Stomach (tissue), 9 donors: Measurements from ENCODE around the gene LCTL. TPM values are rescaled to one million over a fixed set of nuclear protein-coding genes. Genes with fewer than 3 reads are reported as not detected.

Experiments
- DNase-seq, 2 donors: peaks; one replicate each; pipeline versions ENCODE4 v3.0.0 to v3.0.0-alpha.2; 2013 to 2019
- H3K27ac ChIP-seq, 5 donors: fragments of 200-600 bp in 4 of 5; sonication (generic) in 4 of 5; one replicate each; pipeline ENCODE4 v1.5.1; 2013 to 2019; ENCODE audit warnings: mild to moderate bottlenecking in 1 of 5, moderate library complexity in 1 of 5
- H3K27me3 ChIP-seq, 3 donors: fragments of 200-600 bp; sonication (generic); one replicate each; pipeline ENCODE4 v1.5.1; 2017 to 2019; ENCODE audit warnings: mixed run types in 1 of 3
- H3K36me3 ChIP-seq, 4 donors: fragments of 200-600 bp; sonication (generic); 1 replicate in 3 of 4; 2 replicates in 1 of 4; pipeline ENCODE4 v1.5.1; 2016 to 2019
- H3K4me1 ChIP-seq, 4 donors: fragments of 200-600 bp; sonication (generic); one replicate each; pipeline ENCODE4 v1.5.1; 2016 to 2019
- H3K4me3 ChIP-seq, 4 donors: fragments of 200-600 bp; sonication (generic) in 3 of 4; one replicate each; pipeline ENCODE4 v1.5.1; 2016 to 2019; ENCODE audit warnings: mild to moderate bottlenecking in 1 of 4
- H3K9me3 ChIP-seq, 4 donors: fragments of 200-600 bp; sonication (generic); one replicate each; pipeline ENCODE4 v1.5.1; 2016 to 2019
- CTCF ChIP-seq, 7 experiments: fragments of 450-650 bp in 4 of 7; fragments of 200-600 bp in 3 of 7; sonication (generic) in 3 of 7; IDR thresholded peaks; one replicate each; pipeline ENCODE4 v1.5.1; 2016 to 2019; ENCODE audit warnings: antibody characterized with exemption in 7 of 7, control low read depth in 2 of 7, mild to moderate bottlenecking in 1 of 7
- EP300 ChIP-seq: sonication (generic); formaldehyde crosslinking; IDR thresholded peaks from one replicate; pipeline ENCODE4 v1.6.1; 2017; ENCODE audit warnings: antibody characterized with exemption
- POLR2A ChIP-seq, 4 donors: fragments of 450-650 bp; IDR thresholded peaks; one replicate each; pipeline ENCODE4 v1.6.1; 2016; ENCODE audit warnings: antibody characterized with exemption in 4 of 4, control low read depth in 2 of 4, mild to moderate bottlenecking in 1 of 4, moderate library complexity in 1 of 4
- POLR2AphosphoS5 ChIP-seq, 3 donors: sonication (generic); formaldehyde crosslinking; IDR thresholded peaks; one replicate each; pipeline ENCODE4 v1.6.1; 2016; ENCODE audit warnings: antibody characterized with exemption in 3 of 3
- WGBS, 5 donors: extraction: QIAGEN DNeasy Blood & Tissue Kit in 3 of 5; methylation state at CpG; one replicate each; pipeline versions ENCODE4 v1.1.5 to v1.1.7; 2013 to 2018; 5-methylcytosine and 5-hydroxymethylcytosine counted together
- intact Hi-C: fragments of 100-400 bp; cut with DNase I; formaldehyde crosslinking; loops from one replicate; pipeline ENCODE4 v1.15.1; 2023; ENCODE audit warnings: low total_unique reads
- polyA plus RNA-seq, 3 donors: library from polyadenylated mRNA; stranded (reverse); fragments of 200-250 nt; gene quantifications; one replicate each; pipeline ENCODE4 v1.2.3, GENCODE V29; 2013
- total RNA-seq, 5 donors: library from RNA; depleted of rRNA; stranded (reverse); fragments of >200 nt; gene quantifications; one replicate each; pipeline versions ENCODE4 v1.1.0 to v1.2.3, GENCODE V29; 2014 to 2016
- donor health status: healthy with polysubstance abuse.
- donor health status: Bipolar disorder and iron deficiency.
- donor health status: healthy.

The LCTL gene
- total and polyA plus RNA-seq, 8 donors: not detected

DNA sequence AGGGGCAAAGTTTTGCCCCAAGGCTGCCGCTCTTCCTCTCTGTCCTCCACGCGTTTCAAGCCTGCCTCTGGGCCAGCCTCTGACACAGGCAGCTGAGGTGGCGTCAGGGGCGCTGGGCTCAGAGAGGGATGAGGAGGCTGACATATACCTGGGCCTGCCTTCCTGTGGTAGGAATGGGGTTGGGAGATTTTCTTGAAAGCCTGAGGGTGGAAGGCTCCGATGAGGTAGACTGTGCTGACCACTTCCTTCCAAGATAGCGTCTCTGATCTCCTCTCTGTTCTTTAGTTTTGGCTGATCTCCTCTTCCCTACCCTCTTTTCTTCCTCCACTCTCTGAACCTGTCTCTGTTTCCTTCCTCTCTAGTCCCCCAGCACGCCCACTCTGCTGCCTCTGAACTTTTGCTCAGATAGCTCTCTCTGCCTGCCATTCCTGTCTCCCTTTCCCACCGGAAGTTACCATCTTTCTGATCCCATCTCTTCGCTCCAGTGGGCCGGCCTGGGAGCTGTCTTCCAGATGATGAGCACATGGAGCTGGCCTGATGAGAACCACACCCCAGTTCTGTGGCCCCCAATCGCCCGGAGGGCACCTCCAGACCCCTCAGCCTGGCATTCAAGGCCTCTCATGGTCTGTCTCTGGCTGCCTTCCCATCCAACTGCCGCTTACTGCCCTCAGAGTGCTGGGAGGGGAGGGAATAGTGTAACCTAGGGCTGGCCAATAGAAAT is 32.5 kb upstream of the LCTL start:
- Histone ChIP-seq H3K9me3 (no peaks in the 10 kb centered on the region), H3K27ac (no peak overlapping the region), H3K4me1 (no peaks in the 10 kb centered on the region), H3K27me3 (no peaks in the 10 kb centered on the region), H3K36me3 (no peaks in the 10 kb centered on the region), H3K4me3 (no peak overlapping the region)
- intact Hi-C loops: no loop called here
- WGBS, 5 donors: 74 to 81% (median 79%) methylated on average over 13 to 14 of the region's 14 CpGs
- TF ChIP-seq EP300 (no peak), POLR2A (IDR thresholded peaks at IDR 0.05) (no peak), POLR2AphosphoS5 (IDR thresholded peaks at IDR 0.05) (no peak), CTCF (IDR thresholded peaks at IDR 0.05) (no peak)
- DNase-seq: no peak

DNA sequence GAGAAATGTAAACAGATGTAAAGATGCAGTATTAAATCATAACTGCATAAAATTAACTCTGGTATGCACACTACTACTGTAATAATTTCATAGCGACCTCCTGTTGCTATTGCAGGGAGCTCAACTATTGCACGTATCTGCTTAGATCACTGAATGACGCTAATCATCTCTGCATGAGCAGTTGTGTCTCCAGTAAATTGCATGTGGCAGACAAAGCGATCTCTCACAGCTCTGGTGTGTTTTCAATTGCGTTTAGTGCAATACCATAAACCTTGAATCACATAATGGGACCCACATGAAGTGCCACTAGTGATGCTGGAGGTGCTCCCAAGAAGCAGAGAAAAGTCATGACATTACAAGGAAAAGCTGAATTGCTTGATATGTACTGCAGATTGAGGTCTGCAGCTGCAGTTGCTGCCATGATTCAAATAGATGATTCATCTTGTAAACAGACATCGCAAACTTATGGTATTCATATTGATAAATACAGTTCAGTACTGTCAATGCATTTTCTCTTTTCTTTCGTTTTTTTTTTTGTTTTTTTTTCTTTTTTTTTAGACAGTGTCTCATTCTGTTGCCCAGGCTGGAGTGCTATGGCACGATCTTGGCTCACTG is 30.2 kb upstream of the LCTL start:
- intact Hi-C loops: no loop called here
- H3K36me3 ChIP-seq: no peaks in the 10 kb centered on the region
- no peaks in the 10 kb centered on the region for H3K27me3 ChIP-seq
- H3K9me3 ChIP-seq: no peaks in the 10 kb centered on the region
- 70 to 82% (median 80%) methylated on average over 8 of the region's 8 CpGs for WGBS, 5 donors
- H3K4me3 ChIP-seq: no peak overlapping the region
- no peak overlapping the region for H3K27ac ChIP-seq
- TF ChIP-seq POLR2AphosphoS5 (IDR thresholded peaks at IDR 0.05) (no peak), POLR2A (IDR thresholded peaks at IDR 0.05) (no peak), CTCF (IDR thresholded peaks at IDR 0.05) (no peak), EP300 (no peak)
- no peak for DNase-seq
- peaks cover 0 to 6% (median 0%) of the 10 kb centered on the region in 4 donors for H3K4me1 ChIP-seq

GRCh38 chr15:66595332-66595731 is 29.5 kb upstream of the LCTL start:
- TF ChIP-seq POLR2AphosphoS5 (IDR thresholded peaks at IDR 0.05) (no peak), CTCF (IDR thresholded peaks at IDR 0.05) (no peak), POLR2A (IDR thresholded peaks at IDR 0.05) (no peak), EP300 (no peak)
- Histone ChIP-seq H3K9me3 (no peaks in the 10 kb centered on the region), H3K4me3 (no peak overlapping the region), H3K36me3 (no peaks in the 10 kb centered on the region), H3K4me1 (peaks cover 0 to 6% (median 0%) of the 10 kb centered on the region in 4 donors), H3K27me3 (no peaks in the 10 kb centered on the region), H3K27ac (no peak overlapping the region)
- no peak for DNase-seq
- intact Hi-C loops: no loop called here

DNA sequence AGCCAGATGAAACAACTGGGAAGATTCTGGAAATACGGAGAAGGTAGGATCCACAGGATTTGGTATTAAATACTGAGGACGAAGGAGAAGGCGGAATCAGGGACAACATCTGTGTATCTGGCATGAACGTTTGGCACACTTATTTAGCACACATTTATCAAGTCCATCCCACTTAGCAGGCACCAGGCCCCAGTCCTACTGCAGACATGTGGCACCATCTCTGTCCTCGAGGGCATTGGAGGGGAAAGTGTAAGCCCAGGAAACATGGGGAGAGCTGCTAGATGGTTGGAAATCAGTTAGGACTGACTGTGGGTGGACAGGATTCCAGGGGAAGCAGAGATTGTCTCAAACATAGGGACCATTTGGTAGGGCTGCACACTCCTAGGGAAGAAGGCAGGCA is 29.0 kb upstream of the LCTL start:
- no peaks in the 10 kb centered on the region for H3K9me3 ChIP-seq
- H3K4me3 ChIP-seq: no peak overlapping the region
- intact Hi-C loops: no loop called here
- no peaks in the 10 kb centered on the region for H3K27me3 ChIP-seq
- H3K27ac ChIP-seq: no peak overlapping the region
- no peaks in the 10 kb centered on the region for H3K36me3 ChIP-seq
- WGBS, 5 donors: 78 to 85% (median 81%) methylated on average over 5 of the region's 5 CpGs
- TF ChIP-seq POLR2A (IDR thresholded peaks at IDR 0.05) (no peak), POLR2AphosphoS5 (IDR thresholded peaks at IDR 0.05) (no peak), EP300 (no peak), CTCF (IDR thresholded peaks at IDR 0.05) (no peak)
- no peak for DNase-seq
- H3K4me1 ChIP-seq: peaks cover 0 to 6% (median 0%) of the 10 kb centered on the region in 4 donors
